GM13976 (cell line): ENCODE measurements around the gene ZNF331.

ENCODE experiments used
- DNase-seq: peaks from one replicate; pipeline ENCODE4 v3.0.0; 2012; ENCODE audit warnings: low spot score
- CTCF ChIP-seq: IDR thresholded peaks from 2 replicates; pipeline ENCODE4 v1.5.1; 2012; ENCODE audit warnings: borderline replicate concordance, mild to moderate bottlenecking; ENCODE audit not compliant: insufficient read depth; ENCODE audit errors: extremely low read depth, missing control alignments, control extremely low read depth
- in situ Hi-C: fragments of 300-500 bp; cut with MboI; formaldehyde crosslinking; loops from one replicate; pipeline ENCODE4 v1.12.0; 2022; ENCODE audit warnings: low sequenced_read_pairs, mixed read lengths, inconsistent platforms; ENCODE audit not compliant: unreplicated experiment

ZNF331 gene

DNA sequence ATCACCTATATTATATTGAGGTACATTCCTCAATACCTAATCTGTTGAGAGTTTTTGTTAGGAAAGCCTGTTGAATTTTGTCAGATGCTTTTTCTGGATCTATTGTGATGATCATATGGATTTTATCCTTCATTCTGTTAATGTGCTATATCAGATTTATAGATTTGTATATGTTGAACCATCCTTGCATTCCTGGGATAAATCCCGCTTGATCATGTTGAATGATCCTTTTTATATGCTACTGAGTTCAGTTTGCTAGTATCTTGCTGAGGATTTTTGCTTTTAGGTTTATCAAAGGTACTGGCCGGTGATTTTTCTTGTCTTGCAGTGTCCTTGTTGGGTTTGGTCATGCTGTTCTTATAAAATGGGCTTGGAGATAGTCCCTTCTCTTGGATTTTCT lies 12.0 kb upstream of the ZNF331 start:
- TF ChIP-seq CTCF, result no peak
- no peak for DNase-seq
- in situ Hi-C loops, result no loop called here

DNA sequence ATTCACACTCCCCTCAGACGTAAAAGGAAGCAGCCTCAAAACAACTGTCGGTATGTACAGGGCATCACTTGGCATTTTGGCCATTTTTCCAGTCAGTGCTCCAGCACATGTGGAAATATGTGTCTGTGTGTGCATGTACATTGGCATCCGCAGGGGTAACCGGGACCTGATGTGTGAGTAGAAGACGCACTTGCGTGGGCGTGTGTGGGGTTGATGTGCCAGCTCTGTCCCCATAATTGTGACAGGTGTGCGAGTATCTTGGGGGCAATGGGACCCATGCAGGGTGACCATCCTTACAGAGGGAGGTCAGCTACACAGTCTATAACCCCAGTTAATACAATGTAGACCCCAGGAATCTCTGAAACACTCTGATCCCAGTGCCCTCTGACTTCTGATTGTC lies 7.3 kb upstream of the ZNF331 start:
- no peak for TF ChIP-seq CTCF
- in situ Hi-C loops, result no loop called here
- DNase-seq, result no peak

DNA sequence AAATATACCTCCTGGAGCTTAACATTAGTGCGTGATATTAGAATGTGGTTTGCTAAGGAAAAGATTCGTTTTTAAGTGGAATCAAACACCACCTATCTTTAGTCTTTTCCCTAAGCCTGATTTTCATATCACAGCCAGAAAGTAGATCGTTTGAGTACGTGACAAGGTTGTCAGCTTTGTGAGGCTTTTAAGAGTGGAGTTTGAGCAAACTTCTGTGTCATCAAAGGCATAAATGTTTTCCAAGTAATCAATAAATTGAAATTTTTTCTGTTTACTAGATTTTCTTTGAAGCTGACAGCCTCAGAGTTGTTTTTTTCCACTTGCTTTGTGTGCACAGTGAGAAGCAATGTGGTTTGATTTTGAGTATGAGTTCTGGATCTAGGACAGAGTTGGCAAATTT lies 6.5 kb upstream of the ZNF331 start:
- no peak for DNase-seq
- TF ChIP-seq CTCF, result no peak
- in situ Hi-C loops, result no loop called here

DNA sequence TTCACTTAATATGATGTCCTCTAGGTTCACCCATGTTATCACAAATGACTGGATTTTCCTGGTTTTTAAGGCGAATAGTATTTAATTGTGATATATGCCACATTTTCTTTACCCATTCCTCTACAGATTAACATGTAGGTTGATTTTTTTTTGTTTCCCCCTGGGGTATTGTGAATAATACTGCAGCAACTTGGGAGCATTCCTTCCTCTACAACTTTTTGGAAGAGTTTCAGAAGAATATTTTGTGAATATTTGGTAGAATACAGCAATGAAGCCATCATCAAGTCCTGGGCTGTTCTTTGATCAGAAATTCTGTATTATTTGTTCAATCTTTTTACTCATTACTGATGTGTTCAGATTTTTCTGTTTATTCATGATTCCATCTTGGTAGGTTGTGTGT lies 5.6 kb upstream of the ZNF331 start:
- DNase-seq, result no peak
- no peak for TF ChIP-seq CTCF
- in situ Hi-C loops, result no loop called here

DNA sequence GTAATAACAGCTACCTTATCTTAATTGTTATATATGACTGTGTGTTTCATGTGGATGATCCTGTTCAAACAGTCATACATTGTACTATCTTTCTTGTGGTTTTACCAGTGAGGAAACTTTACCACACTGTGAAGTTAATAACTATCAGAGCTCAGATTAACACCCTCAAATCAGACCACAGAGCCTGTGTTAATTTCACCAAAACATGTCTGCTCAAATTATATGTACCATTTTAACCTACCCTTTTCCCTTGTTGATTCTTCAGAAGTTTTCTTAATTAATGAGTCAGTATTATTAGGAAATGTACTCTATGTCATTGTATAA lies 1.8 kb upstream of the ZNF331 start:
- no peak for TF ChIP-seq CTCF
- in situ Hi-C loops, result no loop called here
- DNase-seq, result no peak

- no peak for TF ChIP-seq CTCF
- no peak for DNase-seq
- in situ Hi-C loops, result no loop called here
Measured at GRCh38 chr19:53537121-53537520, 824 bp upstream of the ZNF331 start.
